A549 treated with ZK216348 at 1 μM for 4 hours (cell line): ENCODE results near the gene TMED6. TPM values are rescaled to one million over a fixed set of nuclear protein-coding genes. Genes with fewer than 3 reads are reported as not detected.

Source experiments
- total RNA-seq: library from RNA; stranded (reverse); fragments of 200-300 nt; extraction: Qiagen RNA extraction; gene quantifications from 5 replicates; pipeline ENCODE4 v1.2.3, GENCODE V29; 2022; ENCODE audit warnings: low read depth

TMED6 gene
- total RNA-seq: 0.15 TPM in 1 of 5 replicates, not detected in the others

DNA sequence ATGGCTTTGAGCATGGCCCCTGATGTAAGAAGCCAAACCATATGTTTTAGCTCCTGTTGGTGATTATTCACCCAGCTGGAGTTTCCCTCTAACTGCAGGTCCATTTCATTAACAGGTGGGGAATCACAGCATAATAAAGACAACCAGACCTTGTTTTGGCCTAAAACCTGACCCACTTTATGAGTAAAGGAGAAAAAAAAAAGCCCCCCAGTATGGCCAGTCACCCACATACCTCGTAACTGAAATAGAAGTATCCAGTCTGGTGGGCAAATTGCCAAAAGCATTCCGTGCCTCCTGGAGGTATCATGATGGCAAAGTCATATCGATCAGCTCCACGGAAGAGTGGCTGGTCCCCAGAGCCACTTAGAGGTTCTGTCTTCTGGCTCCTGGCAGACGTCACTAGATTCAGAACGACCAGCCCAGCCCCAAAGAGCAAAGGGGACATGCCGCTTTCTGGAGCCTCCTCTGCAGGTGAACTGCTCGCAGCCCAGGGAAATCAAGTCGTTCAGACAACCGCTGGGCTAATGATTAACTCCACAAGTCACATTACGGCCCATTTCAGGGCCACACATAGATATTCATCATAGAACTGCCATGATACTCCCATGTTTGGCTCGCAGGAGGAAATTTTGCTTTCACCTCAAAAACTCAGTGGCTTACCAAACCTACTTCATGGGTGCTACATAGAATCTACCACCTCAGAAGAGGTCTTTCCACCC is at the start of gene TMED6:
TSS of gene TMED6 (minus strand) at position 478 of the 719 bp plus-strand sequence. CDS start at position 445, 33 bp downstream.

GRCh38 chr16:69339289-69340094 is 12.1 kb downstream of the TMED6 start, which contains the start of the genes COG8 and NIP7:
COG8 (minus strand) TSS chr16:69339564; CDS start chr16:69339552, 12 bp downstream.
NIP7 (plus strand) TSS chr16:69339772; CDS start chr16:69339830, 58 bp downstream.

DNA sequence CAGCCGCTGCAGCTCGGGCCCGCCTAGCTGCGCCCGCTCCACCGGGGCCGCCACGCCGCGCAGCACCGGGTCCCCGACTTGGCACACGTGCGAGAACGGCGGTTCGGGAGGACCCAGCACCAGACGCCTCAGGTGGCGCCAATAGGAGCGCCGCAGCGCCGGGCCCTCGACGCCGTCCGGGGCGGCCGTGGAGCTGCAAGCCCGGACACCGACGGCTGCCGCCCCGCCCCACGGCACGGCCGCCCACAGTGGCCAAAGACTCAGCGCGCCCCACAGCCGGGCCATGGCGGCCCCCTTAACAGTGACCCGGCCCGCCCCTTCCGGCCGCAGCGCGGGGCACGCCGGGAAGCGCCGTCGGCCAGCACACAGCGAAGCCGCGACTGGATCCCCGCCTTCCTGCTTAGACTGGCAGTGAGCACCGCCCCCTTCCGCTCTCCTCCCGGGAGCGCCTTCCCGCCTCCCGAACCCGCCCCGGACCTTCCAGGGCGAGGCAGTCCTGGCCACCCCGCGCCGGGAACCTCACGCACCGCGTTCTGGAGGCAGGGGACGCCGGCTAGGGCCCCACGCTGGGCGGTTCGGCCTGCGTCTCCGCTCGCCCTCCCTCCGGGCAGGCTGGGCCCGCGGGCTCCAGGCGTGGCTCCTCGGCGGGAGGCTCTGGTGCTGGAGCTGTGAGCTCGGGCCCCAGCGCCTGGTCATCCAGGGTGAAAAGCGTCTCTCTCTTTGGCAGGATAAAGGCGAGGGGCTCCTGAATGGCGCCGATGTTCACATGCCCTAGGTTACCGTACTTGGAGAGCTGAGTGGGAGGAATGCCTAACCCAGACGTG is 21.1 kb downstream of the TMED6 start, which contains the start of gene PDF:
TSS of gene PDF (minus strand) at position 303 of the 824 bp plus-strand sequence. CDS start at position 285, 18 bp downstream.

GRCh38 chr16:69310653-69311532 is 40.7 kb downstream of the TMED6 start, which contains the start of gene VPS4A:
VPS4A (plus strand) TSS chr16:69311350; CDS start chr16:69311512, 162 bp downstream.

Other genes starting within 250 kb of the TMED6 start
- gene HAS3, start 246.1 kb downstream of the TMED6 start, total RNA-seq: 31.2 to 54.8 TPM (median 50.9 TPM) in 5 replicates
- 106 to 141 TPM (median 134 TPM) in 5 replicates for gene CHTF8, start 219.2 kb downstream of the TMED6 start, total RNA-seq
- 80.0 to 89.8 TPM (median 83.0 TPM) in 5 replicates for gene UTP4, start 219.1 kb downstream of the TMED6 start, total RNA-seq
- gene SNTB2, start 164.6 kb downstream of the TMED6 start, total RNA-seq: 5.0 to 11.0 TPM (median 8.7 TPM) in 5 replicates
- gene VPS4A, start 40.4 kb downstream of the TMED6 start, total RNA-seq: 23.8 to 34.8 TPM (median 33.1 TPM) in 5 replicates
- 16.0 to 47.7 TPM (median 44.6 TPM) in 5 replicates for gene PDF, start 21.2 kb downstream of the TMED6 start, total RNA-seq
- 16.8 to 27.2 TPM (median 25.7 TPM) in 5 replicates for gene COG8, start 12.2 kb downstream of the TMED6 start, total RNA-seq
- 50.6 to 78.5 TPM (median 53.3 TPM) in 5 replicates for gene NIP7, start 12.0 kb downstream of the TMED6 start, total RNA-seq
- 20.4 to 40.6 TPM (median 21.5 TPM) in 5 replicates for gene TERF2, start 34.2 kb upstream of the TMED6 start, total RNA-seq
- gene CYB5B, start 72.8 kb upstream of the TMED6 start, total RNA-seq: 179 to 244 TPM (median 207 TPM) in 5 replicates
- gene NFAT5, start 214.2 kb upstream of the TMED6 start, total RNA-seq: 3.8 to 8.3 TPM (median 6.8 TPM) in 5 replicates